ENCODE results near the gene DPYD.
"Not testable (repeated sequence)": the region's sequence is repeated elsewhere in the genome, so short reads cannot be mapped to it uniquely, and the experiment has no call there.

The DPYD gene

GRCh38 chr1:97298966-97299365 lies 621.9 kb downstream of the DPYD start:
- DNase-seq (ENCODE audit: low read depth in 3 of 3), result no peak

- no peak for DNase-seq (ENCODE audit: low read depth in 3 of 3)
Observed at GRCh38 chr1:97297611-97298010, 623.2 kb downstream of the DPYD start.

DNA sequence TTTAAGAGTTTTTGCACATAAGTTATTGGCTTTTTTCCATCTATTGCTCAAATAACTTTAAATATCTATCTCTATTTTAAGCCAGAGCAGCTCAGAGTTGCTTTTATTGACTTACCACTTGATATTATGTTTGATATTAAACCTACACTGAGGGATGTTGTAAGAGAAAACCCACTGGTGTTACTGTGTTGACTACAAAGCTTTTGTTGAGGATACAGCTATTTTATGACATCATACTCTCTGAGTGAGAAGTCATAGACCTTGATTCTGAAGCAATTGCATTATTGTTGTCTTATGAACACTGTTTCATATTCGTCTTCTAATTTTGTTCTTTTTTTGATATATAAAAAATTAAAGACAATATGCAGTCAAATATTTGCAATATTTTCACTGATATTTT lies 638.9 kb downstream of the DPYD start:
- no peak for DNase-seq (ENCODE audit: low read depth in 3 of 3)

DNA sequence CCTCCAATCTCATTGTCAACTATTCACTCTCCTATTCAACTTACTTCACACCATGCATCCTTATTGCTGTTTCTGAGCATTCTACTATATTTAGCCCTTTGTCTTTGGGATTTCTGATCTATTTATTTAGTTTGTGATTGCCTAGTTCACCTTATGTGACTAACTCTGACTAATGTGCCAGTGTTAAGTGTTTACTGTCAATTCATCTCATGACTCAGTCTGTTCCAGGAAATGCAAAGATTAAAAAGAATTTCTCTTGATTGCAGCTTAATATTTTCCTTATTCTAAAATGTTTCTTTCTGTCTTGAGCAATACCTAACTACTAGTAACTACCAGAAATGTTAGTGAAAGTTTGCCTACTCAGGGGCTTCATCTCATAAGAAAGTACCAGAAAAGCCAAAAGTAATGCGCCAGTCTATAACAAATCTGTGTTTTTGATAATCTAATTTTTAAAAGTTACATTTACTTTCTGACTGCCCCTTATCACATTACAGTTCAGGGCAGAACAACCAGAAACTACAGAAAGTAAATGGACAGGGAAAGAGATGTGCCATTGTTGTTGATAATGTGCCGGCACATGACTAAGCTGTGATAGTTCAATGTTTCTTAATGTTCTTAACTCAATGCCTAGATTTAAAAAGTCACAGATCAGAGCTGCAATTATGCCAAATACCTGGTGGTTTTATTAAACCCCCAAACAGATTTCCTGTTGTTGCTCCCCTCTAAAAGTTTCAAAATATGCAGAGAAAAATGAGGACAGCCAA lies 642.8 kb downstream of the DPYD start:
- DNase-seq (ENCODE audit: low read depth in 3 of 3), result no peak

GRCh38 chr1:97271916-97272788 lies 648.7 kb downstream of the DPYD start:
- no peak for DNase-seq (ENCODE audit: low read depth in 3 of 3)

- no peak for DNase-seq (ENCODE audit: low read depth in 3 of 3)
Observed at GRCh38 chr1:97270508-97271307, 650.1 kb downstream of the DPYD start.

GRCh38 chr1:97265630-97266029 lies 655.2 kb downstream of the DPYD start:
- DNase-seq (ENCODE audit: low read depth in 3 of 3), result no peak

DNA sequence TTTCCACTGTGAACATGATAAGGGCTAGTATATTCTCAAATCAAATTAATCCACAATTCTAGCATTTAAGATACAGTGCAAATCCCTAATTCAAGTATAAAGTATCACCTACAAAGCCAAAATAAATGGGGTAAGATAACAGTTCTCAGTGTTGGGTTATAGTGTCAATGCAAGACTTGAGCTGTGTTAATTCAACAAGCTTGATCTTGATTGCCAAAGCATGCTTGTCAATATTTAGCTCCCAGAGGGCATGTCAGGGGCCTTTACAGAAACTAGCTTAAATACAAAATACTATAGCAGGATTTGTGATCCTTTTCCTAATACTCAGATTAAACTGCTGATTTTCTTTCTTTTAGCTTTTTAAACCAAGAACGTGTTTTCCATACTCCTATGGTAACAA lies 658.0 kb downstream of the DPYD start:
- no peak for DNase-seq (ENCODE audit: low read depth in 3 of 3)

DNA sequence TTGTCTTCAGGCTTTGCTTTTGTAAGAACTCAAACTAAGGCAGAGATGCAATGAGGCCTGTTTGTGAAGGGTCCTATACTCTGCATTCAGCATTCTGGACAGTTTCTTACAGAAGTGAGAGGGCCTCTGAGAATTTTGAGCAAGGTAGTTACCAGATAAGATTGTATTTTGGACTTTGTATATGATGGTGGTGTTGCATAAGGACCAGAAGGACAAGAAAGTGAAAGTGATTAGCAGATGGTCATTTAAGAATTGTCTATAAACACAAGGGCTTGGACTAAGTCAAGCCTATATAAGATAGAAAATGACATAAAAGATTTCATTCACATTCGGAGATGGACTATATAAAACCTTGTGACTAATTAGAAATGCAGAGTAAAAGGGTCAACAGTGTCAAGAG lies 662.2 kb downstream of the DPYD start:
- no peak for DNase-seq (ENCODE audit: low read depth in 3 of 3)

DNA sequence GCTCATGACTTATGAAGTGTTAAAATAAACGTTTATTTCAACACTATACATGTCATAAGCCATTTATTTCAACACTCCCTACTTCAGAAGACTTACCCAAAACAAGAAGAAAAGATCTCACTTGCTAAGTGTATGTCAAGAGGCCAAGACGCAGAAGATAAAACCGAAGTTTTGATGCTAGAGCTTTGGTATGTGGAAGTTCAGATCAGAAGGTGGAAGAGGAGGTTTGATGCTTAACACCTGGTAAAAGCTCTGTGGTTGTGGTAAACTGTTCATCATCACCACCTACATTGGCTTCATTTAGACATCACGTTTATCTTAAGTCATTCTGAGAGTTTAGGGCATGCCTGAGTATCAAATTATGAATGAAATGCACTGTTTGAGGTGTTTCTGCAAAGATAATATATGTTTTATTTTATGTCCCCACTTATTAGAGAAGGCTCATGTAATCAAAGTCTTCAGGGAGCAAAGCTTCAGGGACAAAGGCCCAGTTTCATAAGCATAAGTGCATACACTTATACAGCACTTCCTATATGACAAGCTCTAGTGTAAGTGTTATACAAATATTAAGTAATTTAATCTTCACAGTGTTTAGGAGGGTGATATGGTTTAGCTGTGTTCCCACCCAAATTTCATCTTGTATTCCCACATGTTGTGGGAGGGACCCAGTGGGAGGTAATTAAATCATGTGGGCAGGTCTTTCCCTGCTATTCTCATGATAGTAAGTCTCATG lies 665.9 kb downstream of the DPYD start:
- DNase-seq (ENCODE audit: low read depth in 3 of 3), result no peak

DNA sequence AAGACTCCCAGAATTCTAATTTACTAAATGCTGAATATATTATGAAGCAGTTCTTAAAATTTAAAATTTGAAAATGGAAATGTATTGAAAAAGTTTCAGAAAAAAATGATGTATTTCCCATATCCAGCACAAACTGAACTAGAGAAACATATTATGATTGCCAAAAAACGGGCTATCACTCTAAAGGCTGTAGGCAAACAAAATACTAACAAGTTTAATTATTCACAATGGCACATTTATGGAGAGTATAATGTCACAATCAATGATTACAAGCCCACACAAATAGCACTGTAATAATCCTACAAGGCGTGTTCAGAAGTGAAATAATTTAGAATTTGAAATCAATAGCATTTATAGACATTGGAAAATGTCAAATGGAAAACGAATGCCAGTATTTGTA lies 667.9 kb downstream of the DPYD start:
- DNase-seq (ENCODE audit: low read depth in 3 of 3), result no peak

DNA sequence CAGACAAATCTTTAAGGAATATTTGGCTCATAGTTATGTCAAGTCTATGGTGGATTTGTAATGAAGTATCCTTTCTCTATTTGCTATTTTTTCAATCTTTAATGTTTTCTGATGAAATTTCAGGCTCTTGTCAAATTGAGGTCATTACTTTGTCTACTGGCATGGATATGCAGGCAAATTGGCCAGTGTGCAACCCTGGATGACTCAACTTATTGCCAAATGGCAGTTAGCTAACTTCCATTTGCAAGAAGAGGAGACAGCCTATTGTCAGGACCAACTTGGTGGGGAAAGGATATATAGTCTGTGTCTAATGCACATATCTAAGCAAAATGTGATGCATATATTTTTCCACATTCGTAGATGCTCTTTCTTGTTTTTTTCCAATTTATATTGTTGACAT lies 668.8 kb downstream of the DPYD start:
- no peak for DNase-seq (ENCODE audit: low read depth in 3 of 3)

- no peak for DNase-seq (ENCODE audit: low read depth in 3 of 3)
Observed at GRCh38 chr1:97247196-97247595, 673.6 kb downstream of the DPYD start.

GRCh38 chr1:97245682-97246081 lies 675.2 kb downstream of the DPYD start:
- no peak for DNase-seq (ENCODE audit: low read depth in 3 of 3)

GRCh38 chr1:97245026-97245425 lies 675.8 kb downstream of the DPYD start:
- DNase-seq (ENCODE audit: low read depth in 3 of 3), result no peak

GRCh38 chr1:97243973-97244560 lies 676.8 kb downstream of the DPYD start:
- DNase-seq (ENCODE audit: low read depth in 3 of 3), result no peak

DNA sequence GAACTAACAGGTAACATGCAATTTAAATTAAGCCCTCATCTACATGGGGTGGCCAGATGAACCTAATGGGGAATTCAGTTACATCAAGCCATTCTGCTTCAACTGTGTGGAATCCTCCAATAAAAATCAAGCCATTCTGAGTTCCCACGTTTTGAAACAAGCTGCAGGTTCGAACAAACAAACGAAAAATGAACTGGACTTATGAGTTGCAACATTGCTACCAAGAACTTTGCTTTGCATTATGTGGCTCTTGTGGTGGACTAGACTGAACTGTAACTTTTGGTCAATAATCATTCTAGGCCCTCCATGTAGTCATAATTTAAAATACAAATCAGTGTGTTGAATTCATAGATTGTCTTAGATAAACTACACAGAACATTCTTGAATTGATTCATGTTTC lies 682.0 kb downstream of the DPYD start:
- no peak for DNase-seq (ENCODE audit: low read depth in 3 of 3)

- not testable (repeated sequence) for DNase-seq (ENCODE audit: low read depth in 3 of 3)
Observed at GRCh38 chr1:97231354-97231753, 689.5 kb downstream of the DPYD start.

DNA sequence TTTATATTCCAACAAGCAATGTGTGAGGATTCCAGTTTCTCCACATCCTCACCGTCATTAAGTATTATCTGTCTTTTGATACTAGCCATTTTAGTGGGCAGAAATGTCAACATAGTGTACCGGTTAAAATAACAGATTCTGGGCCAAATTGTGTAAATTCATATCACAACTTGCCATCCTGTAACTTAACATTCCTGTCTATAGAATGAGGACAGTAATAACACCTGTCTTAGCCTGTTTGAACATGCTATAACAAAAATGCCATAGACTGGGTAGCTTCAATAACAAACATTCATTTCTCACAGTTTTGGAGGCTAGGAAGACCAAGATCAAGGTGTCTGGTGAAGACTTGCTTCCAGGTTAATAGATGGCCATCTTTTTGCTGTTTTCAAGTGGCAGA lies 708.2 kb downstream of the DPYD start:
- no peak for DNase-seq (ENCODE audit: low read depth in 3 of 3)

GRCh38 chr1:97210307-97210706 lies 710.5 kb downstream of the DPYD start:
- no peak for DNase-seq (ENCODE audit: low read depth in 3 of 3)

- DNase-seq (ENCODE audit: low read depth in 3 of 3), result no peak
Observed at GRCh38 chr1:97209381-97209957, 711.4 kb downstream of the DPYD start.
